Left cardiac atrium (tissue), 4 donors: ENCODE data around the gene TNP2. TPM values are rescaled to one million over a fixed set of nuclear protein-coding genes. Genes with fewer than 3 reads are reported as not detected.
"Not testable (repeated sequence)": the region's sequence is repeated elsewhere in the genome, so short reads cannot be mapped to it uniquely, and the experiment has no call there.

ENCODE experiments used
- ATAC-seq, 2 donors: fragments of 200-7000 bp; cut with Tn5 transposase; one replicate each; pipeline ENCODE4 v1.9.1; 2020; ENCODE audit warnings: mild to moderate bottlenecking in 2 of 2, moderate library complexity in 2 of 2
- DNase-seq: peaks from one replicate; pipeline ENCODE4 v3.0.0-alpha.2; 2020
- intact Hi-C, 2 donors: fragments of 100-400 bp; cut with DNase I; formaldehyde crosslinking; loops; one replicate each; pipeline versions ENCODE4 v1.14.1 to v1.15.1; 2022 to 2023
- microRNA-seq, 2 donors: library from miRNA; unstranded; fragments of <30 nt; microRNA quantifications; one replicate each; pipeline ENCODE4 v1.2.0, GENCODE V29; 2020
- total RNA-seq, 2 donors: library from RNA; stranded (reverse); fragmentation: NEBNext Ultra II Directional; extraction: Animal tissue kit (Norgen Biotek cat#: 25700); gene quantifications; one replicate each; pipeline ENCODE4 v1.2.1, GENCODE V29; 2021
- donor health status: DM: no; HTN: yes; CAD: no.
- donor health status: DM: no; HTN: yes; CAD: no; lungs with severe emphysema.
- donor health status: DM: yes; HTN: yes; CAD: no.
- donor health status: Dilated cardiomyopathy.

TNP2 gene
- total RNA-seq, 2 donors from 2014 or later = not detected

GRCh38 chr16:11232852-11233726 lies 36.0 kb downstream of the TNP2 start:
- DNase-seq (peak; percentile 61), ATAC-seq (peak; percentile 61 to 75)
- intact Hi-C loops = no loop called here

- ATAC-seq (no peak), DNase-seq (no peak)
- intact Hi-C loops = no loop called here
These were observed 36.7 kb downstream of the TNP2 start for GRCh38 chr16:11232302-11232851.

- no peak for DNase-seq
- intact Hi-C loops = no loop called here
- ATAC-seq = no peak
These were observed 37.7 kb downstream of the TNP2 start for GRCh38 chr16:11231367-11231970.

DNA sequence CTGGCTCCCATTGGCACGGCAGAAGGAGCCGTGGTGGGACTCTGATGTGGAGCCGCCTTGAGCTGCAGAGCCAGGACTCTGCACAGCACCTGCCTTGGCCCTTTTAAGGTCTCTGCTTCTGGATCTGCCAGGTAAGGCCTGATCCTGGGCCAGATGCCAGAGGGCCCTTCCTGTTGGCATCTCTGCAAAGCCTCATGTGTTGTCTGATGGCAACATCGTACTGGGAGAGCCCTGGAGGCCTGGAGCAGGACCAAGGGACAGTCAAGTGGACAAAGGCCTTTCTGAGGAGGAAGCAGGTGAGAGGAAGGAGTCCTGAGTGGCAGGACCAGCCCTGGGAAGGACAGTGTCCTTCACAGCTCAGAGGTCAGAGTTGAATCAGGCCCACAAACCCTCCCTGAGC lies 39.2 kb downstream of the TNP2 start:
- intact Hi-C loops = no loop called here
- DNase-seq (no peak), ATAC-seq (no peak)

GRCh38 chr16:11229432-11229831 lies 39.7 kb downstream of the TNP2 start:
- ATAC-seq (no peak), DNase-seq (no peak)
- intact Hi-C loops = no loop called here

DNA sequence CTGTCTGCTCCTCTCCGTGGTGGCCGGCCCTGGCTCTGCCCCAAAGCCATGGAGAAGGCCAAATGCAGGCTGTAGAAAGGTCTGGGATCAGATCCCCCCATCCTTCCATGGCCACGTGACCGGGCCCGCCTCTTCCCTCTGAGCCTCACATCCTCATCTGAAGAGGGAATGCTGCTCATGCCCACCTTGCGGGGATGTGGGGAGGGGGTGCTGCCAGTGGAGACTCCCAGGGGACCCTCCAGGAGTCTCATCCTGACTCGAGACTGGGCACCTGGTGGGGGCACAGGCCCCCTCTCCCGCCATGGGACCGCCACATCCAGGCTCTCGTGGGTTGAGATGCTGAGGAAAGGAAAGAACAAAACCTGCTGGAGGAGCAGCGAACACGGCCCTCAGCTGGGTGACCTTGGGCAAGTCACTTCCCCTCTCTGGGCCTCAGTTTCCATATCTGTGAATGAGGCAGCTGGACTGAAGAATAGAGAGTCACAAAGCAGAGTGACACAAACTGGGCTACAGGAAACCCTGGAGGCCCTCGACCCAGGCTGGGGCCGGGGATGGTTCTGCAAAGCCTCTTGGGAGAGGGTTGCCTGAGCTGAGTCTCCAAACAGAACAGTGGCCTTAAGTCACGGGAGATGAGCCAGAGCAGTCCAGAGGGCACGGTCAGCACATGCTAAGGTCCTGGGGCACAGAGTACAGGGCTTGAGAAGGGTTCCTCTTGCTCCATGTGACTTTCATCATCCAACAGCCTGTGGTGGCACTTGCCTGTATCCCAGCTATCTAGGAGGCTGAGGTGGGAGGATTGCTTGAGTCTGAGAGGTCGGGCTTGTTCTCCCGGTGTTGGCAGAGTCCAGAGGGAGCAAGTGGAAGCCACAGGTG lies 43.2 kb downstream of the TNP2 start:
- DNase-seq = no peak
- intact Hi-C loops = no loop called here

GRCh38 chr16:11224894-11225676 lies 44.0 kb downstream of the TNP2 start:
- ATAC-seq = peak; percentile 55 to 69
- intact Hi-C loops = no loop called here
- DNase-seq = peak; percentile 45

More for the DNA sequence above, 43.2 kb downstream of the TNP2 start:
- no peak for ATAC-seq

DNA sequence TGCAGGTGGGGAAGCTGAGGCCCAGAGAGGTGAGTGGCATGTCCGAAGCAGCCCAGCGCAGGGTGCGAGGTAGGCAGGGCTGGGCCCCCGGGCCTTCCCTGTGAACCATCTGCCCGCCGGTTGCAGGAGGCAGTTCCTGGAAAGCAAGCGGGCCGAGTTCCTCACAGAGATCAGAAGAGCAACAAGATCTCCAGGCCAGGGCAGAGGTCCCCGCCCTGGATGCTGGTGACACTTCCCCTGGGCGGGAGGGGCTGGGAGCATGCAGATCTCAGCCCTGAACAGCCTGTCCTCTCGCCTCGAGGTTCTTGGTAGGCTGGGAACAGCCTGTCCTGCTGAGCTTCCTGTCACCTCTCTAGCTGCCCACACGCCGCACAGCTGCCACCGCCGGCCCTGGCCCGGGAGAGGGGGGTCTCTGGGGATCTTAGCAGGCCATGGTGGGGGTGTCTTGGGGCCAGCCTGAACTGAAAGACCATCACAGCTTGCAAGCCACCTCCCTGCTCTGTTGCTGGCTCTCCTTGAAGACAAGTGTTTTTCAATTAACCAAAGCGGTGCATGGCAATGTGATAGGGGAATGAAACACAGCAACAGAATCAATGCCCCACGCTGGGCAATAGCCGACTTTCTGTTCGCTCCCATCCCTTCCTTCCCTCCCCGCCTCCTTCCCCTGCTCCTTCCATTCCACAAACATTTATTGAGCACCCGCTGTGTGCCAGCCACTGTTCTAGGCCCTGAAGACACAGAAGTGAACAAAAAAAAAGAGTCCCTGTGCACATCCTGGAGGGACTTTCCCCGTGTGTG lies 44.8 kb downstream of the TNP2 start:
- ATAC-seq (peak; percentile 82 to 96), DNase-seq (peak; percentile 82)
- intact Hi-C loops = no loop called here

- intact Hi-C loops, ATAC-seq, DNase-seq: not testable (repeated sequence)
These were observed 48.6 kb downstream of the TNP2 start for GRCh38 chr16:11220507-11220906.

GRCh38 chr16:11219178-11219577 lies 49.9 kb downstream of the TNP2 start:
- intact Hi-C loops = loop anchor here in 1 of 2 donors (5.0 kb wide), 1 partner anchor 42 kb away; no protein-coding TSS in a partner anchor

DNA sequence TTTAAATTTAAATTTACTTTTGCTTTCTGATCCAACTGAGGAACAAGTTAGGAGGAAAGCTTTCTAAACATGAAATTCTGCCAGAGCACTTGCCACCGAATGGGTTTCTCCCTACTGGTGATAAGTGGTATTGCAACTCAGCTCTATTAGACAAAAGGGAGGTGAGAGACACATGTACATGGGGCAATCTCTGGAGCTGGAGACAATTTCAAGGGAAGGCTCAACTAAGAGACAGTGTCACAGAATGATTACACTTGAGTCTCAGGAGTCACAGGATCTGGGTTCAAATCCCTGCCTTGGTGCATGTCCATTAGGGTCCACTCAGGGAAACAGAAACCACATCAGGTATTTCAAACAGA lies 50.5 kb downstream of the TNP2 start:
- DNase-seq (no peak), ATAC-seq (no peak)
- intact Hi-C loops = loop anchor here in 1 of 2 donors (5.0 kb wide), 1 partner anchor 41 kb away; no protein-coding TSS in a partner anchor

More at GRCh38 chr16:11219178-11219577, 49.9 kb downstream of the TNP2 start:
- no peak for DNase-seq
- ATAC-seq = no peak

Small RNAs within 50 kb of the gene (microRNA-seq; reads per million reads assigned to microRNA genes)
- 0 reads per million in 2 donors for gene MIR548H2

Other genes starting within 250 kb of the TNP2 start
- gene SOCS1, start 13.1 kb downstream of the TNP2 start, total RNA-seq = 1 to 10 TPM; 5.8 to 8.8 TPM
- not detected for gene PRM3, start 4.3 kb upstream of the TNP2 start, total RNA-seq
- gene PRM2, start 7.2 kb upstream of the TNP2 start, total RNA-seq = not detected
- gene PRM1, start 12.0 kb upstream of the TNP2 start, total RNA-seq = not detected
- 1 to 10 TPM in 1 of 2 donors, under 1 TPM in 1; 0.60 to 2.4 TPM for gene RMI2, start 76.1 kb upstream of the TNP2 start, total RNA-seq